Left cardiac atrium (tissue), 4 donors: ENCODE results near the gene RBM20. TPM values are rescaled to one million over a fixed set of nuclear protein-coding genes. Genes with fewer than 3 reads are reported as not detected.
A peak's percentile ranks its signal among the peaks of the same experiment; 100 is the strongest.

Source experiments
- ATAC-seq, 2 donors: fragments of 200-7000 bp; cut with Tn5 transposase; one replicate each; pipeline ENCODE4 v1.9.1; 2020; ENCODE audit warnings: mild to moderate bottlenecking in 2 of 2, moderate library complexity in 2 of 2
- DNase-seq: peaks from one replicate; pipeline ENCODE4 v3.0.0-alpha.2; 2020
- intact Hi-C, 2 donors: fragments of 100-400 bp; cut with DNase I; formaldehyde crosslinking; loops; one replicate each; pipeline versions ENCODE4 v1.14.1 to v1.15.1; 2022 to 2023
- total RNA-seq, 2 donors: library from RNA; stranded (reverse); fragmentation: NEBNext Ultra II Directional; extraction: Animal tissue kit (Norgen Biotek cat#: 25700); gene quantifications; one replicate each; pipeline ENCODE4 v1.2.1, GENCODE V29; 2021
- donor health status: DM: no; HTN: yes; CAD: no.
- donor health status: DM: no; HTN: yes; CAD: no; lungs with severe emphysema.
- donor health status: DM: yes; HTN: yes; CAD: no.
- donor health status: Dilated cardiomyopathy.

Gene RBM20
- total RNA-seq, 2 donors from 2014 or later = 37.2 to 44.1 TPM

DNA sequence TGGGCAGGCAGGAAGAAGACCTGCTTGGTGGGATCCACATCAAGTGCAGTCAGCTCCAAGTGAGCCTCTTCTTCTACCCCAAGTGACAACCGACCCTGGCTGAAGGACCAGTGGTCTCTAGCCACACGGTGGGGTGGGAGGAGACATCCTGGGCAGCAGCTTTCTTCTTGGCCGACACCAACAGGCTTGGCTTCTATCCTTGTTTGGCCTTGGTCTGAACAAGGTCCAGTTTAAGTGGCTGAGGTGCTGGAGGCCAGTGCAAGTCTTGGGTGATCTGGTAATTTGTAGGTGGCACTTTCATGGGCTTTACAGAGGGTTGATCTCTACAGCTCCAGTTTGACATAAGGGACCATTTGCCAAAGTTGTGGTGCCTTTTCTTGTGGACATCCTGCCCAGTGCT is 164.0 kb downstream of the RBM20 start:
- DNase-seq (no peak), ATAC-seq (no peak)
- intact Hi-C loops = no loop called here

- intact Hi-C loops = no loop called here
- DNase-seq = no peak
- ATAC-seq = no peak
These were observed 164.5 kb downstream of the RBM20 start for GRCh38 chr10:110808615-110809014.

GRCh38 chr10:110810625-110811024 is 166.5 kb downstream of the RBM20 start:
- DNase-seq (no peak), ATAC-seq (no peak)
- intact Hi-C loops = loop anchor here in 1 of 2 donors (10.0 kb wide), 1 partner anchor 64 kb away; the partner anchor contains the start of gene PDCD4

DNA sequence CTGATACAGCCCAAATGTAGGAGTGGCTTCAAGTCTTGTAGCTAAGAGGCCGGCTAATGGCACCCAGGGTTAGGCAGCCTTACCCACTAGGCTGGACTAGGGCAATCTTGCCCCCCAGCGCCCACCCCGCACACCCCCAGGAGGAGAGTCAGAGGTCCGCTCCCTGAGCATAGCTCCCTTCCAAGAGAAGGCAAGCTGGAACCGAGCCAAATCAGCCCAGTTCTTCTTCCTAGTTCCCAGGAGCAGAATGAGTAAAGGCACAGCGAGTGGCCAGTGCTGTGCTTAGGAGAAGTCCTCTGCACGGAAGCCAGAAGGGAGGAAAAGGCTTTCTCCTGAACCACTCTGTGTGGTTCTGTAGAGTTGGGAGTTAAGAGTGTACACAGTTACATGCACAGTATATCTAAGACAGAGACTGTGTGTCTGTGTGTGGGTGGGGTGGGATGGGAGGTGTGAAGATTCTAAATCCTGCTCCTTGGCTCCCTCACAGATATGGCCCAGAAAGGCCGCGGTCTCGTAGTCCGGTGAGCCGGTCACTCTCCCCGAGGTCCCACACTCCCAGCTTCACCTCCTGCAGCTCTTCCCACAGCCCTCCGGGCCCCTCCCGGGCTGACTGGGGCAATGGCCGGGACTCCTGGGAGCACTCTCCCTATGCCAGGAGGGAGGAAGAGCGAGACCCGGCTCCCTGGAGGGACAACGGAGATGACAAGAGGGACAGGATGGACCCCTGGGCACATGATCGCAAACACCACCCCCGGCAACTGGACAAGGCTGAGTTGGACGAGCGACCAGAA is 167.8 kb downstream of the RBM20 start:
- peak; percentile 63 for DNase-seq
- intact Hi-C loops = loop anchor here in 1 of 2 donors (10.0 kb wide), 1 partner anchor 63 kb away; the partner anchor contains the start of gene PDCD4
- peak; percentile 9 to 27 for ATAC-seq

GRCh38 chr10:110812583-110812982 is 168.4 kb downstream of the RBM20 start:
- no peak for DNase-seq
- no peak for ATAC-seq
- intact Hi-C loops = loop anchor here in 1 of 2 donors (10.0 kb wide), 1 partner anchor 62 kb away; the partner anchor contains the start of gene PDCD4

GRCh38 chr10:110813743-110814472 is 169.8 kb downstream of the RBM20 start:
- intact Hi-C loops = loop anchor here in 1 of 2 donors (10.0 kb wide), 1 partner anchor 61 kb away; the partner anchor contains the start of gene PDCD4
- DNase-seq = no peak
- no peak for ATAC-seq

GRCh38 chr10:110815354-110816004 is 171.3 kb downstream of the RBM20 start:
- intact Hi-C loops = loop anchor here in 1 of 2 donors (10.0 kb wide), 1 partner anchor 59 kb away; the partner anchor contains the start of gene PDCD4
- peak; percentile 36 to 66 for ATAC-seq

GRCh38 chr10:110817614-110818013 is 173.5 kb downstream of the RBM20 start:
- intact Hi-C loops = loop anchor here in 1 of 2 donors (10.0 kb wide), 1 partner anchor 57 kb away; the partner anchor contains the start of gene PDCD4
- no peak for DNase-seq
- ATAC-seq = no peak

More at GRCh38 chr10:110815354-110816004, 171.3 kb downstream of the RBM20 start:
- DNase-seq = peak; percentile 52

GRCh38 chr10:110818311-110819256 is 174.4 kb downstream of the RBM20 start:
- intact Hi-C loops = loop anchor here in 1 of 2 donors (10.0 kb wide), 1 partner anchor 56 kb away; the partner anchor contains the start of gene PDCD4
- ATAC-seq (no peak), DNase-seq (no peak)

- ATAC-seq (peak; percentile 70 to 82), DNase-seq (peak; percentile 59)
- intact Hi-C loops = loop anchor here in 1 of 2 donors (5.0 kb wide), 1 partner anchor 52 kb away; the partner anchor contains the start of gene PDCD4
These were observed 176.2 kb downstream of the RBM20 start for GRCh38 chr10:110820321-110820814.

GRCh38 chr10:110821508-110821907 is 177.4 kb downstream of the RBM20 start:
- intact Hi-C loops = loop anchor here in 1 of 2 donors (5.0 kb wide), 1 partner anchor 51 kb away; the partner anchor contains the start of gene PDCD4
- ATAC-seq (peak; percentile 62 to 82), DNase-seq (peak; percentile 54)

DNA sequence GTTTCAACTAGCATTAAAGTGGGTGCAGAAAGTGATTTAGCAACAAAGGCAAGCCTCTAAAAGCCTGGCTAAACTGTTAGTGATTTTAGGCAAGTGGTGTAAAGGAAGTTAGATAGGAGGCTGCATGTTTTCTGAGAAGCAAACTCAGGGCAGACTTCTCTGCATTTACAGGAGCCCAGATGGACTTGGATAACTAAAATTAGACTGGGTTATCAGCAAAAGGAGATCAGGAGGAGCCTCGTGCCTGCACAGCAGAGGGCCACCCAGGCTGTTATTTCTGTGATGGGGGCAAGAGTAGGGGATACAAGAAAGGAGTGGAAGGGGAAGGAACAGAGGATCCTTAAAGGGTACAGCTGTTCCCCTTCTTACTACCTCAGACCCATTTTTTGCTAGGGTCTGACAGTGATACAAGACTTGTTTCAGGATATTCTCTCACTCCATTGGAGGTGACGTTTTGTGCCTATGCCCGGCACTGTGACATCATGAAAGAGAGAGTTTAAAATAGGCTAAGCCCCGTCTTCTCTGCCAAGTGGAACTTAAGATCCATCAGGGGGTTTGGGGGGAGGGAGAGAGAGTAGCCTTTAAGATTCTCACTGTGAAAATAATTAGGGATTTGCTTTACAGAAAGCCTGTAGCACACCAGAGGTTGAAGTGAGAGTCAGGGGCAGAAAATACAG is 178.0 kb downstream of the RBM20 start:
- ATAC-seq (peak; percentile 13 to 28), DNase-seq (no peak)
- intact Hi-C loops = loop anchor here in 1 of 2 donors (5.0 kb wide), 1 partner anchor 50 kb away; the partner anchor contains the start of gene PDCD4

- DNase-seq (no peak), ATAC-seq (peak in 1 of 2 donors; percentile 3)
- intact Hi-C loops = loop anchor here in 1 of 2 donors (5.0 kb wide), 1 partner anchor 49 kb away; the partner anchor contains the start of gene PDCD4
These were observed 178.7 kb downstream of the RBM20 start for GRCh38 chr10:110822712-110823311.

DNA sequence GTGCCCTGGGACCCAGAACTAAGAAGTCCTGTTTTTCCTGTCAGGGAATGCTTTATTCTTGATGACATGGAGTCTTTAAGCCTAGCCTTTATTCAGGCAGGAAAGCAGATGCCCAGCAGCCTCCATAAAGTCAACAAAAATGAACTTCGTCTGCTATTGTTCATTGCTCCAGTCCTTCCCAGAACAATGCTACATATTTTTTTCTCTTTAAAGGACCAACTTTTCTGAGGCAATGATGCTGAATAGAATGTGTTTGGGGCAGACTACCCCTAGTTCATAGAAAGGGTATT is 180.0 kb downstream of the RBM20 start:
- intact Hi-C loops = loop anchor here in 1 of 2 donors (5.0 kb wide), 1 partner anchor 48 kb away; the partner anchor contains the start of gene PDCD4

GRCh38 chr10:110824660-110825059 is 180.5 kb downstream of the RBM20 start:
- intact Hi-C loops = loop anchor here in 1 of 2 donors (5.0 kb wide), 1 partner anchor 48 kb away; the partner anchor contains the start of gene PDCD4
- ATAC-seq (no peak), DNase-seq (no peak)

More for the DNA sequence above, 180.0 kb downstream of the RBM20 start:
- DNase-seq (no peak), ATAC-seq (no peak)

DNA sequence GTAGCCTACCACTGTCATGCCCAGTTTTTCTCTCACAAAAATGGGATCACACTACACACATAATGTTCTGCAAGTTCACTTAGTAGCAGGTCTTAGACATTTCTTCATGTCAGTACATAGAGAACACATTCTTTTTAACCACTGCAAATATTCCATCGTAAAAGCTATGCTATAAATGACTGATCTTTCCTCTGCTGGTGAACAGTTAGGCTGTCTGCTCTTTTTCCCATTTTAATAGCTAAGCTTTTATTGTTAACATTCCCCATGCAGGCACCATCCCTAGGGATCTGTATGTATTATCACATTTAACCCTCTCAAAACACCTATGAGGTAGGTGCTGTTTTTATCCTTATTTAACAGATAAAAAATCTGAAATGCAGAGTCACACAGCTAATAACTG is 181.4 kb downstream of the RBM20 start:
- no peak for ATAC-seq
- no peak for DNase-seq
- intact Hi-C loops = no loop called here

DNA sequence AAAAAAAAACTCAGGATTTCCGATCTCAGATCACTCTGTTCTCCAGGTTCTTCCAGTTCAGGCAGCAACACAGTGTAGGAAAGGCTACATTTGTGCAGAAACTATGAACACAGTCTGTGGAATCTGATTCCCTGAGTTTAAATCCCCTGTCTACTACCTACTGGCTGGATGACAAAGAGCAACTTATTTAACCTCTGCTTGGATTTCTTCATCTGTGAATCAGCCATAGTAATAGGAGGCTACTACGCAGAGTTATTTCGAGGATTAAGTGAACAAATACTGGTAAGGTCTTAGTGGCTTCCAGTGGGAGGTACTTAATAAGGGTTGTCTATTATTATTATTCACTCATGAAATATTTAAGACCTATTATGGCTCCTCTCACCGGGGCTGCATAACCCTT is 183.3 kb downstream of the RBM20 start:
- intact Hi-C loops = no loop called here
- DNase-seq (no peak), ATAC-seq (no peak)
